Nephron progenitor cell (in vitro differentiated cells): Measurements from ENCODE around the gene RDX.

Source experiments
- DNase-seq: peaks from one replicate; pipeline ENCODE4 v3.0.0; 2021
- H3K27ac Mint-ChIP-seq: 2 replicates; pipeline ENCODE4 v1.8.0; 2021; ENCODE audit warnings: mild to moderate bottlenecking, moderate library complexity, mixed read lengths
- H3K27me3 Mint-ChIP-seq: 2 replicates; pipeline ENCODE4 v1.8.0; 2021; ENCODE audit warnings: mild to moderate bottlenecking, low read depth, mixed read lengths; ENCODE audit not compliant: poor library complexity
- H3K36me3 Mint-ChIP-seq: 2 replicates; pipeline ENCODE4 v1.8.0; 2021; ENCODE audit warnings: low read depth, mixed read lengths
- H3K4me1 Mint-ChIP-seq: 2 replicates; pipeline ENCODE4 v1.8.0; 2021; ENCODE audit warnings: mixed read lengths
- H3K4me3 Mint-ChIP-seq: 2 replicates; pipeline ENCODE4 v1.8.0; 2021; ENCODE audit warnings: mild to moderate bottlenecking, moderate library complexity, mixed read lengths
- H3K9me3 Mint-ChIP-seq: 2 replicates; pipeline ENCODE4 v1.8.0; 2021; ENCODE audit warnings: mild to moderate bottlenecking, moderate library complexity, mixed read lengths
- CTCF ChIP-seq: fragments of 200-600 bp; sonication (generic); IDR thresholded peaks from 2 replicates; pipeline ENCODE4 v1.5.0; 2021; ENCODE audit warnings: antibody characterized with exemption

Gene RDX

GRCh38 chr11:110184456-110184855, 112.0 kb downstream of the RDX start:
- Mint-ChIP-seq H3K4me1 (peaks cover 21% of the 10 kb centered on the region), H3K27ac (no peak overlapping the region), H3K4me3 (no peak overlapping the region), H3K27me3 (peaks cover 6% of the 10 kb centered on the region), H3K9me3 (no peaks in the 10 kb centered on the region), H3K36me3 (no peaks in the 10 kb centered on the region)
- DNase-seq = no peak
- TF ChIP-seq CTCF = no peak

- no peaks in the 10 kb centered on the region for H3K9me3 Mint-ChIP-seq
- no peak for DNase-seq
- TF ChIP-seq CTCF = no peak
- no peak overlapping the region for H3K27ac Mint-ChIP-seq
- H3K36me3 Mint-ChIP-seq = no peaks in the 10 kb centered on the region
- H3K4me1 Mint-ChIP-seq = peaks cover 21% of the 10 kb centered on the region
- no peak overlapping the region for H3K4me3 Mint-ChIP-seq
- H3K27me3 Mint-ChIP-seq = peaks cover 12% of the 10 kb centered on the region
These were observed 113.5 kb downstream of the RDX start for GRCh38 chr11:110182886-110183285.

GRCh38 chr11:110179064-110179463, 117.3 kb downstream of the RDX start:
- no peak for TF ChIP-seq CTCF
- no peaks in the 10 kb centered on the region for H3K36me3 Mint-ChIP-seq
- H3K27me3 Mint-ChIP-seq = peaks cover 18% of the 10 kb centered on the region
- no peak overlapping the region for H3K4me3 Mint-ChIP-seq
- H3K27ac Mint-ChIP-seq = no peak overlapping the region
- no peak for DNase-seq
- peaks cover 3% of the 10 kb centered on the region for H3K4me1 Mint-ChIP-seq
- no peaks in the 10 kb centered on the region for H3K9me3 Mint-ChIP-seq

GRCh38 chr11:110177086-110177456, 119.3 kb downstream of the RDX start:
- Mint-ChIP-seq H3K4me3 (no peak overlapping the region), H3K36me3 (no peaks in the 10 kb centered on the region), H3K4me1 (peaks cover 8% of the 10 kb centered on the region), H3K27ac (no peak overlapping the region), H3K9me3 (no peaks in the 10 kb centered on the region), H3K27me3 (peaks cover 17% of the 10 kb centered on the region)
- no peak for TF ChIP-seq CTCF
- DNase-seq = no peak

- peaks cover 15% of the 10 kb centered on the region for H3K27me3 Mint-ChIP-seq
- H3K9me3 Mint-ChIP-seq = no peaks in the 10 kb centered on the region
- TF ChIP-seq CTCF = no peak
- H3K36me3 Mint-ChIP-seq = no peaks in the 10 kb centered on the region
- no peak overlapping the region for H3K27ac Mint-ChIP-seq
- H3K4me3 Mint-ChIP-seq = no peak overlapping the region
- peaks cover 8% of the 10 kb centered on the region for H3K4me1 Mint-ChIP-seq
- DNase-seq = no peak
These were observed 119.9 kb downstream of the RDX start for GRCh38 chr11:110176366-110177085.

GRCh38 chr11:110174645-110175310, 121.6 kb downstream of the RDX start:
- Mint-ChIP-seq H3K9me3 (no peaks in the 10 kb centered on the region), H3K36me3 (no peaks in the 10 kb centered on the region), H3K27me3 (peaks cover 15% of the 10 kb centered on the region), H3K4me1 (peaks cover 8% of the 10 kb centered on the region), H3K4me3 (no peak overlapping the region), H3K27ac (no peak overlapping the region)
- no peak for TF ChIP-seq CTCF
- no peak for DNase-seq
